HEK293T (cell line): Measurements from ENCODE around the gene ADPRHL1.
"Not testable (repeated sequence)": the region's sequence is repeated elsewhere in the genome, so short reads cannot be mapped to it uniquely, and the experiment has no call there.

Source experiments
- BHLHE40 ChIP-seq: fragments of 450-650 bp; IDR thresholded peaks from 2 replicates; pipeline ENCODE4 v1.6.1; 2016; ENCODE audit warnings: mild to moderate bottlenecking, moderate library complexity, borderline replicate concordance
- ELF4 ChIP-seq: fragments of 450-650 bp; IDR thresholded peaks from 2 replicates; pipeline ENCODE4 v1.6.1; 2017; ENCODE audit warnings: antibody characterized with exemption
- FOXA1 ChIP-seq: fragments of 450-650 bp; IDR thresholded peaks from 2 replicates; pipeline ENCODE4 v1.6.1; 2016; ENCODE audit warnings: mild to moderate bottlenecking
- FOXK2 ChIP-seq: fragments of 450-650 bp; IDR thresholded peaks from 2 replicates; pipeline ENCODE4 v1.6.1; 2016; ENCODE audit warnings: mild to moderate bottlenecking
- FOXM1 ChIP-seq: fragments of 450-650 bp; IDR thresholded peaks from 2 replicates; pipeline ENCODE4 v1.6.1; 2017; ENCODE audit warnings: mild to moderate bottlenecking, borderline replicate concordance
- HDGF ChIP-seq: fragments of 450-650 bp; IDR thresholded peaks from 2 replicates; pipeline ENCODE4 v1.6.1; 2017; ENCODE audit warnings: antibody characterized with exemption, borderline replicate concordance
- LEF1 ChIP-seq: fragments of 450-650 bp; IDR thresholded peaks from 2 replicates; pipeline ENCODE4 v1.6.1; 2017; ENCODE audit warnings: mild to moderate bottlenecking, borderline replicate concordance
- SP1 ChIP-seq: fragments of 450-650 bp; IDR thresholded peaks from 2 replicates; pipeline ENCODE4 v1.6.1; 2017
- TARDBP ChIP-seq: fragments of 450-650 bp; IDR thresholded peaks from 2 replicates; pipeline ENCODE4 v1.6.1; 2016

DNA sequence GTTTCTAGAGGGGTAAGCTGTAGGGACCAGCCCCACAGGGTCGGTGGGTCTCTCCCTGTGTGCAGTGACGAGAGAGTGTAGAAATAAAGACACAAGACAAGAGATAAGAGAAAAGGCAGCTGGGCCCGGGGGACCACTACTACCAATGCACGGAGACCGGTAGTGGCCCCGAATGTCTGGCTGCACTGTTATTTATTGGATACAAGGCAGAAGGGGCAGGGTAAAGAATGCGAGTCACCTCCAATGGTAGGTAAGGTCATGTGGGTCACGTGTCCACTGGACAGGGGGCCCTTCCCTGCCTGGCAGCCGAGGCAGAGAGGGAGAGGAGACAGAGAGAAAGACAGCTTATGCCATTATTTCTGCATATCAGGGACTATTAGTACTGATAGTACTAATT is 2.9 kb downstream of the ADPRHL1 start:
- not testable (repeated sequence) for TF ChIP-seq FOXK2, HDGF, ELF4, BHLHE40, FOXM1, SP1, FOXA1, LEF1, TARDBP
